ENCODE measurements around the gene ATG9A.
"Not testable (repeated sequence)": the region's sequence is repeated elsewhere in the genome, so short reads cannot be mapped to it uniquely, and the experiment has no call there.

The ATG9A gene

GRCh38 chr2:219205165-219205538 is 24.3 kb downstream of the ATG9A start:
- no peak for DNase-seq (ENCODE audit: low read depth)

GRCh38 chr2:219204425-219205164 is 24.8 kb downstream of the ATG9A start:
- no peak for DNase-seq (ENCODE audit: low read depth)

- not testable (repeated sequence) for DNase-seq (ENCODE audit: low read depth)
Observed at GRCh38 chr2:219201331-219201730, 28.1 kb downstream of the ATG9A start.

- DNase-seq (ENCODE audit: low read depth) = not testable (repeated sequence)
Observed at GRCh38 chr2:219200502-219201326, 28.7 kb downstream of the ATG9A start.

GRCh38 chr2:219199470-219200211 is 29.8 kb downstream of the ATG9A start:
- no peak for DNase-seq (ENCODE audit: low read depth)

GRCh38 chr2:219198974-219199373 is 30.5 kb downstream of the ATG9A start:
- DNase-seq (ENCODE audit: low read depth) = no peak

GRCh38 chr2:219197388-219197787 is 32.0 kb downstream of the ATG9A start:
- DNase-seq (ENCODE audit: low read depth) = no peak

GRCh38 chr2:219186754-219187456 is 42.5 kb downstream of the ATG9A start:
- no peak for DNase-seq (ENCODE audit: low read depth)

GRCh38 chr2:219184121-219184520 is 45.3 kb downstream of the ATG9A start:
- no peak for DNase-seq (ENCODE audit: low read depth)

GRCh38 chr2:219183151-219183772 is 46.2 kb downstream of the ATG9A start:
- DNase-seq (ENCODE audit: low read depth) = no peak

GRCh38 chr2:219182331-219183150 is 46.9 kb downstream of the ATG9A start:
- DNase-seq (ENCODE audit: low read depth) = no peak

- DNase-seq (ENCODE audit: low read depth) = no peak
Observed at GRCh38 chr2:219181531-219181930, 47.9 kb downstream of the ATG9A start.

- DNase-seq (ENCODE audit: low read depth) = no peak
Observed at GRCh38 chr2:219180961-219181360, 48.5 kb downstream of the ATG9A start.

- DNase-seq (ENCODE audit: low read depth) = no peak
Observed at GRCh38 chr2:219179601-219180465, 49.6 kb downstream of the ATG9A start.

GRCh38 chr2:219178377-219179175 is 50.9 kb downstream of the ATG9A start:
- DNase-seq (ENCODE audit: low read depth) = peak; percentile 29

GRCh38 chr2:219177552-219178376 is 51.7 kb downstream of the ATG9A start, which contains the start of gene RETREG2:
RETREG2 (plus strand) TSS chr2:219178275; CDS start chr2:219178353, 78 bp downstream.
- peak; percentile 69 for DNase-seq (ENCODE audit: low read depth)

GRCh38 chr2:219176818-219177551 is 52.5 kb downstream of the ATG9A start, which contains the start of gene CNPPD1:
CNPPD1 (minus strand) TSS chr2:219176925; CDS start chr2:219176828, 97 bp downstream.
- DNase-seq (ENCODE audit: low read depth) = peak; percentile 82
